CD14-positive monocyte (primary cell): ENCODE data around the gene PTPRN2. TPM values are rescaled to one million over a fixed set of nuclear protein-coding genes. Genes with fewer than 3 reads are reported as not detected.
"Not testable (repeated sequence)": the region's sequence is repeated elsewhere in the genome, so short reads cannot be mapped to it uniquely, and the experiment has no call there.

ENCODE experiments used
- DNase-seq, 3 donors: peaks; one replicate each; pipeline ENCODE4 v3.0.0-alpha.2; 2011 to 2022
- H2AFZ ChIP-seq: 2 replicates; pipeline ENCODE4 v1.6.0; 2012; ENCODE audit warnings: mild to moderate bottlenecking, low read depth, low read length, inconsistent platforms; ENCODE audit not compliant: insufficient read depth, poor library complexity, severe bottlenecking
- H3K27ac ChIP-seq, 2 donors: 1 replicate in 1 of 2; 2 replicates in 1 of 2; pipeline ENCODE4 v1.5.1; 2012 to 2013; ENCODE audit warnings: low read length in 2 of 2, control low read depth in 1 of 2, inconsistent platforms in 1 of 2, low read depth in 1 of 2, mild to moderate bottlenecking in 1 of 2
- H3K27me3 ChIP-seq, 2 donors: one replicate each; pipeline versions ENCODE4 v1.6.0 to v1.6.1; 2011 to 2013; ENCODE audit warnings: low read length in 2 of 2; ENCODE audit not compliant: control insufficient read depth in 2 of 2, insufficient read depth in 2 of 2
- H3K36me3 ChIP-seq, 2 donors: replicated peaks in 1 of 2; 1 replicate in 1 of 2; 2 replicates in 1 of 2; pipeline versions ENCODE4 v1.5.1 to v1.6.1; 2012 to 2013; ENCODE audit warnings: low read length in 2 of 2, control low read depth in 1 of 2, inconsistent platforms in 1 of 2, mild to moderate bottlenecking in 1 of 2; ENCODE audit not compliant: insufficient read depth in 2 of 2, control insufficient read depth in 1 of 2
- H3K4me1 ChIP-seq, 2 donors: 1 replicate in 1 of 2; 2 replicates in 1 of 2; pipeline versions ENCODE4 v1.5.1 to v1.6.1; 2012 to 2013; ENCODE audit warnings: low read length in 2 of 2, control low read depth in 1 of 2, inconsistent platforms in 1 of 2, mild to moderate bottlenecking in 1 of 2, moderate library complexity in 1 of 2; ENCODE audit not compliant: insufficient read depth in 2 of 2, control insufficient read depth in 1 of 2
- H3K4me2 ChIP-seq: replicated peaks from 2 replicates; pipeline ENCODE3; 2012; ENCODE audit warnings: low read length, moderate library complexity, mild to moderate bottlenecking; ENCODE audit not compliant: poor library complexity, severe bottlenecking; ENCODE audit errors: extremely low read depth
- H3K4me3 ChIP-seq, 3 experiments: fragments of 200-600 bp in 1 of 3; sonication (generic) in 1 of 3; replicated peaks in 1 of 3; 1 replicate in 2 of 3; 2 replicates in 1 of 3; pipeline ENCODE4 v1.5.1; 2011 to 2013; ENCODE audit warnings: low read length in 3 of 3, mild to moderate bottlenecking in 3 of 3, control low read depth in 2 of 3, low read depth in 2 of 3, inconsistent platforms in 1 of 3, moderate library complexity in 1 of 3
- H3K79me2 ChIP-seq: 2 replicates; pipeline ENCODE4 v1.6.0; 2012; ENCODE audit warnings: mild to moderate bottlenecking, control low read depth, inconsistent platforms, low read length, moderate library complexity; ENCODE audit not compliant: insufficient read depth
- H3K9ac ChIP-seq: 2 replicates; pipeline ENCODE4 v1.6.0; 2017; ENCODE audit warnings: low read length, mild to moderate bottlenecking; ENCODE audit not compliant: insufficient read depth, poor library complexity, severe bottlenecking
- H3K9me3 ChIP-seq, 2 donors: replicated peaks in 1 of 2; 1 replicate in 1 of 2; 2 replicates in 1 of 2; pipeline versions ENCODE4 v1.5.1 to v1.6.1; 2012 to 2013; ENCODE audit warnings: low read length in 2 of 2, control low read depth in 1 of 2; ENCODE audit not compliant: control insufficient read depth in 1 of 2, insufficient read depth in 1 of 2
- H4K20me1 ChIP-seq: 2 replicates; pipeline ENCODE4 v1.6.0; 2012; ENCODE audit warnings: mild to moderate bottlenecking, low read length, control low read depth, moderate library complexity; ENCODE audit not compliant: insufficient read depth
- H3K27ac Mint-ChIP-seq, 7 donors: one replicate each; pipeline ENCODE4 v1.8.0; 2020; ENCODE audit warnings: mild to moderate bottlenecking in 7 of 7, mixed read lengths in 7 of 7, moderate library complexity in 6 of 7, inconsistent platforms in 2 of 7
- H3K27me3 Mint-ChIP-seq, 3 donors: one replicate each; pipeline ENCODE4 v1.8.0; 2021 to 2022; ENCODE audit warnings: low read depth in 3 of 3, mild to moderate bottlenecking in 3 of 3, mixed read lengths in 3 of 3, moderate library complexity in 3 of 3, inconsistent platforms in 1 of 3
- H3K36me3 Mint-ChIP-seq, 2 donors: one replicate each; pipeline ENCODE4 v1.8.0; 2020; ENCODE audit warnings: mixed read lengths in 2 of 2, inconsistent platforms in 1 of 2, mild to moderate bottlenecking in 1 of 2
- H3K4me1 Mint-ChIP-seq: one replicate; pipeline ENCODE4 v1.8.0; 2020; ENCODE audit warnings: mild to moderate bottlenecking, mixed read lengths
- H3K4me3 Mint-ChIP-seq, 2 donors: one replicate each; pipeline ENCODE4 v1.8.0; 2020; ENCODE audit warnings: mild to moderate bottlenecking in 2 of 2, mixed read lengths in 2 of 2, moderate library complexity in 1 of 2
- H3K9me3 Mint-ChIP-seq, 7 donors: one replicate each; pipeline ENCODE4 v1.8.0; 2020 to 2022; ENCODE audit warnings: mixed read lengths in 7 of 7, mild to moderate bottlenecking in 6 of 7, moderate library complexity in 6 of 7, inconsistent platforms in 2 of 7
- CTCF ChIP-seq: fragments of 200-600 bp; IDR thresholded peaks from one replicate; pipeline ENCODE4 v1.8.0; 2022; ENCODE audit warnings: antibody characterized with exemption, mild to moderate bottlenecking
- WGBS: methylation state at CpG from one replicate; pipeline ENCODE4 v1.1.5; 2013; ENCODE audit warnings: missing lambda C conversion rate; ENCODE audit not compliant: insufficient coverage; 5-methylcytosine and 5-hydroxymethylcytosine counted together
- intact Hi-C, 2 donors: fragments of 100-400 bp; cut with micrococcal nuclease; formaldehyde crosslinking; loops; one replicate each; pipeline versions ENCODE4 v1.15.0 to v1.15.1; 2023
- polyA plus RNA-seq, 3 donors: library from polyadenylated mRNA; depleted of rRNA in 1 of 3; unstranded in 2 of 3; stranded (reverse) in 1 of 3; fragments of 300-500 nt in 2 of 3; fragments of >200 nt in 1 of 3; fragmentation: Illumina TruSeq in 2 of 3; gene quantifications; 1 replicate in 2 of 3; 2 replicates in 1 of 3; pipeline ENCODE4 v1.2.3, GENCODE V29; 2012 to 2021

PTPRN2 gene
- polyA plus RNA-seq, 3 donors, result 0.25 to 1.4 (median 0.97) TPM

GRCh38 chr7:158048569-158048968, 539.1 kb downstream of the PTPRN2 start:
- no peak overlapping the region for H3K27ac Mint-ChIP-seq

GRCh38 chr7:158047391-158048059, 540.1 kb downstream of the PTPRN2 start:
- no peak overlapping the region for H3K4me2 ChIP-seq
- no peak overlapping the region for H3K9ac ChIP-seq
- Mint-ChIP-seq H3K9me3 (peaks cover 0 to 3% (median 0%) of the 10 kb centered on the region in 7 donors), H3K27ac (no peak overlapping the region), H3K4me3 (no peak overlapping the region), H3K4me1 (no peaks in the 10 kb centered on the region), H3K27me3 (peaks cover 0 to 3% (median 0%) of the 10 kb centered on the region in 3 donors), H3K36me3 (no peaks in the 10 kb centered on the region)
- no peak overlapping the region for H3K27ac ChIP-seq
- intact Hi-C loops, result no loop called here
- no peak for TF ChIP-seq CTCF
- H4K20me1 ChIP-seq, result no peaks in the 10 kb centered on the region
- no peaks in the 10 kb centered on the region for H3K9me3 ChIP-seq
- H3K36me3 ChIP-seq, result no peaks in the 10 kb centered on the region
- H2AFZ ChIP-seq, result no peak overlapping the region
- no peaks in the 10 kb centered on the region for H3K27me3 ChIP-seq
- 84% methylated on average over 14 of the region's 14 CpGs for whole genome bisulfite sequencing
- H3K4me3 ChIP-seq, result no peak overlapping the region
- no peaks in the 10 kb centered on the region for H3K79me2 ChIP-seq
- DNase-seq, result no peak
- H3K4me1 ChIP-seq, result no peaks in the 10 kb centered on the region

More at GRCh38 chr7:158048569-158048968, 539.1 kb downstream of the PTPRN2 start:
- H3K4me1 ChIP-seq, result no peaks in the 10 kb centered on the region
- Mint-ChIP-seq H3K4me1 (no peaks in the 10 kb centered on the region), H3K36me3 (no peaks in the 10 kb centered on the region), H3K4me3 (no peak overlapping the region), H3K9me3 (no peaks in the 10 kb centered on the region), H3K27me3 (no peaks in the 10 kb centered on the region)
- no peak overlapping the region for H3K27ac ChIP-seq
- H3K4me2 ChIP-seq, result no peak overlapping the region
- TF ChIP-seq CTCF, result no peak
- intact Hi-C loops, result no loop called here
- no peaks in the 10 kb centered on the region for H3K9me3 ChIP-seq
- H3K4me3 ChIP-seq, result no peak overlapping the region
- WGBS, result 89% methylated on average over 1 of the region's 1 CpG
- no peaks in the 10 kb centered on the region for H3K36me3 ChIP-seq
- DNase-seq, result no peak
- no peaks in the 10 kb centered on the region for H4K20me1 ChIP-seq
- H3K27me3 ChIP-seq, result no peaks in the 10 kb centered on the region
- H2AFZ ChIP-seq, result no peak overlapping the region
- H3K79me2 ChIP-seq, result no peaks in the 10 kb centered on the region
- no peak overlapping the region for H3K9ac ChIP-seq

DNA sequence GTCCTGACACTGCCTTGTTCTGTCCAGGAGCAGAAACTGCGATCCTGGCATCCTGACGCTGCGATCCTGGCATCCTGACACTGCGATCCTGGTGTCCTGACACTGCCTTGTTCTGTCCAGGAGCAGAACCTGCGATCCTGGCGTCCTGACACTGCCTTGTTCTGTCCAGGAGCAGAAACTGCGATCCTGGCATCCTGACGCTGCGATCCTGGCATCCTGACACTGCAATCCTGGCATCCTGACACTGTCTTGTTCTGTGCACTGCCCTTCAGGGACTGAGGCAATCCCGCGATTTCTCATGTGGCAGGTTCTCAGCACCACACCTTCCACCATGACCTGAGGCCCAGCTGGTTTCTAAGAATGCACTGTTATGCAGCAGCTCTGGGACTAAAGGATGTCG, 541.4 kb downstream of the PTPRN2 start:
- H2AFZ ChIP-seq, H3K36me3 Mint-ChIP-seq, H3K27ac ChIP-seq, H3K4me1 Mint-ChIP-seq, H3K4me1 ChIP-seq, H3K36me3 ChIP-seq, H3K27me3 ChIP-seq, H3K4me3 ChIP-seq, H3K4me2 ChIP-seq, H3K79me2 ChIP-seq, H3K4me3 Mint-ChIP-seq, H3K27ac Mint-ChIP-seq, H3K9me3 Mint-ChIP-seq, intact Hi-C loops, H3K9me3 ChIP-seq, DNase-seq, H4K20me1 ChIP-seq, H3K9ac ChIP-seq, H3K27me3 Mint-ChIP-seq: not testable (repeated sequence)
- 93% methylated on average over 10 of the region's 12 CpGs for WGBS
